Measurements from ENCODE around the gene ZNF385B. TPM values are rescaled to one million over a fixed set of nuclear protein-coding genes. Genes with fewer than 3 reads are reported as not detected.

ZNF385B gene
- total RNA-seq, 4 donors from 2014 or later = 9.7 to 24.9 (median 11.4) TPM

GRCh38 chr2:179594268-179595112, 266.9 kb downstream of the ZNF385B start:
- peak; percentile 66 to 69 for DNase-seq
- Histone ChIP-seq H3K9me3 (no peaks in the 10 kb centered on the region), H3K36me3 (no peaks in the 10 kb centered on the region), H3K27me3 (no peaks in the 10 kb centered on the region), H3K27ac (peak overlapping the region; percentile 76 to 88 (median 82)), H3K4me1 (peaks cover 7 to 13% of the 10 kb centered on the region in 2 donors), H3K4me3 (peak overlapping the region; percentile 31 to 52 (median 38))
- intact Hi-C loops (cut with DNase I; ENCODE audit: low total_unique reads) (loop anchor here (5.0 kb wide), 1 partner anchor 148 kb away; no protein-coding TSS in a partner anchor), in situ Hi-C loops (cut with MboI; ENCODE audit: low sequenced_read_pairs in 4 of 4) (no loop called here)
- peak; percentile 92 to 95 for ATAC-seq
- TF ChIP-seq POLR2A (IDR thresholded peaks at IDR 0.05) = peak; percentile 60 to 90
- TF ChIP-seq, protein P1, sequence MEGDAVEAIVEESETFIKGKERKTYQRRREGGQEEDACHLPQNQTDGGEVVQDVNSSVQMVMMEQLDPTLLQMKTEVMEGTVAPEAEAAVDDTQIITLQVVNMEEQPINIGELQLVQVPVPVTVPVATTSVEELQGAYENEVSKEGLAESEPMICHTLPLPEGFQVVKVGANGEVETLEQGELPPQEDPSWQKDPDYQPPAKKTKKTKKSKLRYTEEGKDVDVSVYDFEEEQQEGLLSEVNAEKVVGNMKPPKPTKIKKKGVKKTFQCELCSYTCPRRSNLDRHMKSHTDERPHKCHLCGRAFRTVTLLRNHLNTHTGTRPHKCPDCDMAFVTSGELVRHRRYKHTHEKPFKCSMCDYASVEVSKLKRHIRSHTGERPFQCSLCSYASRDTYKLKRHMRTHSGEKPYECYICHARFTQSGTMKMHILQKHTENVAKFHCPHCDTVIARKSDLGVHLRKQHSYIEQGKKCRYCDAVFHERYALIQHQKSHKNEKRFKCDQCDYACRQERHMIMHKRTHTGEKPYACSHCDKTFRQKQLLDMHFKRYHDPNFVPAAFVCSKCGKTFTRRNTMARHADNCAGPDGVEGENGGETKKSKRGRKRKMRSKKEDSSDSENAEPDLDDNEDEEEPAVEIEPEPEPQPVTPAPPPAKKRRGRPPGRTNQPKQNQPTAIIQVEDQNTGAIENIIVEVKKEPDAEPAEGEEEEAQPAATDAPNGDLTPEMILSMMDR (IDR thresholded peaks at IDR 0.05 in 4 of 5, conservative IDR thresholded peaks at IDR 0.05 in 1 of 5) = no peak

- peaks cover 7 to 13% of the 10 kb centered on the region in 2 donors for H3K4me1 ChIP-seq
- intact Hi-C loops (cut with DNase I; ENCODE audit: low total_unique reads) (loop anchor here (5.0 kb wide), 1 partner anchor 149 kb away; no protein-coding TSS in a partner anchor), in situ Hi-C loops (cut with MboI; ENCODE audit: low sequenced_read_pairs in 4 of 4) (no loop called here)
- peak overlapping the region; percentile 76 to 88 (median 82) for H3K27ac ChIP-seq
- no peaks in the 10 kb centered on the region for H3K9me3 ChIP-seq
- H3K4me3 ChIP-seq = peak overlapping the region; percentile 31 to 52 (median 38)
- TF ChIP-seq, protein P1 (IDR thresholded peaks at IDR 0.05 in 4 of 5, conservative IDR thresholded peaks at IDR 0.05 in 1 of 5) = no peak
- no peak for TF ChIP-seq POLR2A (IDR thresholded peaks at IDR 0.05)
- ATAC-seq (no peak), DNase-seq (no peak)
- no peaks in the 10 kb centered on the region for H3K36me3 ChIP-seq
- H3K27me3 ChIP-seq = no peaks in the 10 kb centered on the region
These were observed 268.1 kb downstream of the ZNF385B start for GRCh38 chr2:179593323-179593722.

- DNase-seq = no peak
- Histone ChIP-seq H3K27ac (peak overlapping the region; percentile 76 to 88 (median 82)), H3K4me3 (peak overlapping the region in 3 of 4 donors; percentile 24 to 52 (median 44)), H3K27me3 (no peaks in the 10 kb centered on the region), H3K4me1 (peaks cover 7 to 13% of the 10 kb centered on the region in 2 donors), H3K36me3 (no peaks in the 10 kb centered on the region), H3K9me3 (no peaks in the 10 kb centered on the region)
- in situ Hi-C loops (cut with MboI; ENCODE audit: low sequenced_read_pairs in 4 of 4) (no loop called here), intact Hi-C loops (cut with DNase I; ENCODE audit: low total_unique reads) (loop anchor here (5.0 kb wide), 1 partner anchor 150 kb away; no protein-coding TSS in a partner anchor)
- ATAC-seq = peak in 1 of 2 donors; percentile 15
- no peak for TF ChIP-seq POLR2A (IDR thresholded peaks at IDR 0.05)
- TF ChIP-seq, protein P1 (IDR thresholded peaks at IDR 0.05 in 4 of 5, conservative IDR thresholded peaks at IDR 0.05 in 1 of 5) = no peak
These were observed 269.1 kb downstream of the ZNF385B start for GRCh38 chr2:179592167-179592936.

GRCh38 chr2:179591690-179592089, 269.7 kb downstream of the ZNF385B start:
- intact Hi-C loops (cut with DNase I; ENCODE audit: low total_unique reads) (loop anchor here (5.0 kb wide), 1 partner anchor 151 kb away; no protein-coding TSS in a partner anchor), in situ Hi-C loops (cut with MboI; ENCODE audit: low sequenced_read_pairs in 4 of 4) (no loop called here)
- Histone ChIP-seq H3K4me3 (peak overlapping the region in 1 of 4 donors; percentile 52), H3K4me1 (peaks cover 7 to 13% of the 10 kb centered on the region in 2 donors), H3K27me3 (no peaks in the 10 kb centered on the region), H3K36me3 (no peaks in the 10 kb centered on the region), H3K27ac (peak overlapping the region; percentile 76 to 88 (median 82)), H3K9me3 (no peaks in the 10 kb centered on the region)
- DNase-seq (no peak), ATAC-seq (no peak)
- TF ChIP-seq POLR2A (IDR thresholded peaks at IDR 0.05) = no peak
- TF ChIP-seq, protein P1 (IDR thresholded peaks at IDR 0.05 in 4 of 5, conservative IDR thresholded peaks at IDR 0.05 in 1 of 5) = no peak
